Sigmoid colon (tissue), 7 donors: ENCODE measurements around the gene BCL7A. TPM values are rescaled to one million over a fixed set of nuclear protein-coding genes. Genes with fewer than 3 reads are reported as not detected.
A peak's percentile ranks its signal among the peaks of the same experiment; 100 is the strongest.

Experiments used
- DNase-seq: peaks from one replicate; pipeline ENCODE4 v3.0.0-alpha.2; 2019
- H3K27ac ChIP-seq, 4 donors: fragments of 200-600 bp; sonication (generic); one replicate each; pipeline ENCODE4 v1.5.1; 2016 to 2019; ENCODE audit warnings: mild to moderate bottlenecking in 1 of 4
- H3K27me3 ChIP-seq, 3 donors: fragments of 200-600 bp; sonication (generic); one replicate each; pipeline ENCODE4 v1.5.1; 2019; ENCODE audit warnings: mild to moderate bottlenecking in 1 of 3
- H3K36me3 ChIP-seq, 4 donors: fragments of 200-600 bp; sonication (generic); one replicate each; pipeline ENCODE4 v1.5.1; 2016 to 2019
- H3K4me1 ChIP-seq, 4 donors: fragments of 200-600 bp; sonication (generic); one replicate each; pipeline ENCODE4 v1.5.1; 2017 to 2019
- H3K4me3 ChIP-seq, 4 donors: fragments of 200-600 bp; sonication (generic); one replicate each; pipeline ENCODE4 v1.5.1; 2017 to 2019; ENCODE audit warnings: mild to moderate bottlenecking in 2 of 4, moderate library complexity in 1 of 4
- H3K9me3 ChIP-seq, 4 donors: fragments of 200-600 bp in 3 of 4; sonication (generic) in 3 of 4; one replicate each; pipeline versions ENCODE4 v1.5.1 to v1.6.1; 2013 to 2019
- EP300 ChIP-seq, 4 donors: sonication (generic); formaldehyde crosslinking; IDR thresholded peaks; one replicate each; pipeline ENCODE4 v1.6.1; 2017; ENCODE audit warnings: antibody characterized with exemption in 4 of 4
- POLR2A ChIP-seq, 2 donors: fragments of 450-650 bp; IDR thresholded peaks; one replicate each; pipeline ENCODE4 v1.6.1; 2016; ENCODE audit warnings: antibody characterized with exemption in 2 of 2, mild to moderate bottlenecking in 2 of 2, moderate library complexity in 2 of 2
- POLR2AphosphoS5 ChIP-seq, 4 donors: sonication (generic); formaldehyde crosslinking; IDR thresholded peaks; one replicate each; pipeline ENCODE4 v1.6.1; 2017; ENCODE audit warnings: antibody characterized with exemption in 4 of 4
- WGBS, 2 donors: extraction: QIAGEN DNeasy Blood & Tissue Kit; methylation state at CpG; one replicate each; pipeline ENCODE4 v1.1.7; 2013; 5-methylcytosine and 5-hydroxymethylcytosine counted together
- intact Hi-C: fragments of 100-400 bp; cut with DNase I; formaldehyde crosslinking; loops from one replicate; pipeline ENCODE4 v1.15.1; 2023
- polyA plus RNA-seq, 3 donors: library from polyadenylated mRNA; stranded (reverse); fragments of 200-250 nt; gene quantifications; one replicate each; pipeline ENCODE4 v1.2.3, GENCODE V29; 2013
- total RNA-seq, 4 donors: library from RNA; depleted of rRNA; stranded (reverse); fragments of >200 nt; gene quantifications; one replicate each; pipeline ENCODE4 v1.1.0, GENCODE V29; 2016
- TF ChIP-seq, protein P1 (sequence below), 4 experiments: fragments of 450-650 bp in 3 of 4; fragments of 200-600 bp in 1 of 4; IDR thresholded peaks; one replicate each; pipeline ENCODE4 v1.5.1; 2016 to 2019; ENCODE audit warnings: antibody characterized with exemption in 4 of 4, mild to moderate bottlenecking in 3 of 4, moderate library complexity in 2 of 4
- donor health status: healthy with polysubstance abuse.
- donor health status: Bipolar disorder and iron deficiency.
- donor health status: healthy.

The BCL7A gene
- total and polyA plus RNA-seq, 7 donors: 1.2 to 7.4 (median 6.4) TPM

DNA sequence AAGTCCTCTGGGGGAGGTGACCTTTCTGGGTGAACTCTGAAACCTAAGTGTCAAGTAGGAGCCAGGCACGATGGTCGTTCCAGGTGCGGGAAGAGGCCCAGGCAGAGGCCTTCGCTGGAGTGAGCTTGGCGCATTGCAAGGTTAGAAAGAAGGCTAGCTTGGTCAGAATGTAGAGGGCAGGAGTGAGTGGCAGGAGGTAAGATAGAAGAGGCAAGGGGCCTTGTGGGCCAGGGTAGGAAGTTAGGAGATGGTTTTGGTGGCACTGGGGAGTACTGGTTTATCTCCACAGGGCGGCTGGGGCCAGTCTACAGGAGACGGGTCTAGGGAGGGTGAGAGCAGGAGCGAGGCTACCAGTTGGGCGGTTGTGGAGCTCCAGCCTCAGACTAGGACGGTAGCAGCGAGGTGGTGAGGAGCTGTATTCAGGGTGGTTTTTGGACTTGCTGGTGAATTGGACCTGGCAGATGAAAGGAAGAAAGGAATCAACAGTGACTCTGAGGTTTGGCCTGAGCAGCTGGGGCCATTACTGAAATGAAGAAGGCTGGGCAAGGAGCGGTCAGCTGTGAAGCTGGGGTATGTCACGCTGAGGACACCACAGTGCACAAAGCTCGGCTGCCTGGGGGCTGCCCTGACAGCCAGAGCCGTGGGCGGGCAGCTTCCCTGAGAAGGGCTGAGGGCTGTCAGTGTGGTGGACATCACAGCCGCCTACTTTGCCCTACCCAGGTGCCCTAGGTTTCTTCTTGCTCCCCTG, 65.9 kb downstream of the BCL7A start:
- peaks cover 0 to 25% (median 10%) of the 10 kb centered on the region in 4 donors for H3K36me3 ChIP-seq
- no peak overlapping the region for H3K4me3 ChIP-seq
- TF ChIP-seq, protein P1, sequence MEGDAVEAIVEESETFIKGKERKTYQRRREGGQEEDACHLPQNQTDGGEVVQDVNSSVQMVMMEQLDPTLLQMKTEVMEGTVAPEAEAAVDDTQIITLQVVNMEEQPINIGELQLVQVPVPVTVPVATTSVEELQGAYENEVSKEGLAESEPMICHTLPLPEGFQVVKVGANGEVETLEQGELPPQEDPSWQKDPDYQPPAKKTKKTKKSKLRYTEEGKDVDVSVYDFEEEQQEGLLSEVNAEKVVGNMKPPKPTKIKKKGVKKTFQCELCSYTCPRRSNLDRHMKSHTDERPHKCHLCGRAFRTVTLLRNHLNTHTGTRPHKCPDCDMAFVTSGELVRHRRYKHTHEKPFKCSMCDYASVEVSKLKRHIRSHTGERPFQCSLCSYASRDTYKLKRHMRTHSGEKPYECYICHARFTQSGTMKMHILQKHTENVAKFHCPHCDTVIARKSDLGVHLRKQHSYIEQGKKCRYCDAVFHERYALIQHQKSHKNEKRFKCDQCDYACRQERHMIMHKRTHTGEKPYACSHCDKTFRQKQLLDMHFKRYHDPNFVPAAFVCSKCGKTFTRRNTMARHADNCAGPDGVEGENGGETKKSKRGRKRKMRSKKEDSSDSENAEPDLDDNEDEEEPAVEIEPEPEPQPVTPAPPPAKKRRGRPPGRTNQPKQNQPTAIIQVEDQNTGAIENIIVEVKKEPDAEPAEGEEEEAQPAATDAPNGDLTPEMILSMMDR (IDR thresholded peaks at IDR 0.05): no peak
- TF ChIP-seq POLR2AphosphoS5 (IDR thresholded peaks at IDR 0.05) (no peak), EP300 (IDR thresholded peaks at IDR 0.05) (no peak), POLR2A (IDR thresholded peaks at IDR 0.05) (no peak)
- H3K4me1 ChIP-seq: peaks cover 0 to 100% (median 100%) of the 10 kb centered on the region in 4 donors
- intact Hi-C loops: no loop called here
- no peaks in the 10 kb centered on the region for H3K9me3 ChIP-seq
- H3K27ac ChIP-seq: peak overlapping the region in 3 of 4 donors; percentile 73 to 92 (median 87)
- DNase-seq: peak; percentile 59
- no peaks in the 10 kb centered on the region for H3K27me3 ChIP-seq
- WGBS, 2 donors: 20 to 63% methylated on average over 17 of the region's 17 CpGs

DNA sequence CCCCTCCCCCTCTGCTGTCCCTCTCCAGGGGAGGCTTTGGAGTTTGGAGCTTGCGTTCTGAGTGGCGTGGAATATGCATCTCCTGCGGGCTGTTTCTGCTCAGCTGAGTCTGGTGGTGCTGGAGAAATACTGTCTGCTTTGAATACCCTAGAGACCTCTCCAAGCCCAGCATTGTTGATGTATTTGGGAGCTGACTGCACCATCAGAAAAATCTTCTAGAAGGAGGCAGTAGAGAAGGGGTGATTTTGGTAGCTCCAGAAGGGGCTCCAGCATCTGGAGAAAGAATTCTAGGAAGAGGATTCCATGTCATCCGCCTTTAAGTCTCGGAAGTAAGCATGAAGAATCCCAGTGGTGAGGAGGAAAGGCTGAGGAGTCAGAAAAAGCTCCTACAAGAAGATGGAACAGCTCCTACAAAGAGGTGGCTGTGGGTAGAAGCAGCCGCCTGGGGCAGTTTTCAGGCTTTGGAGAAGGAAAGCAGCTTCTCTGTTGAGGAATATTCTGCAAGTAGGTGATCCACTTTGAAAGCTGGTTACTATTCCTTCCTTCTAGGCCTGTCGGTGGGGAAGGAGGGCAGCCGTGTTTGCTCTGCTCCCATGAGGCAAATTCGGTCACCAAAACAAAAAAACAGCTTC, 66.6 kb downstream of the BCL7A start:
- peaks cover 0 to 100% (median 100%) of the 10 kb centered on the region in 4 donors for H3K4me1 ChIP-seq
- H3K4me3 ChIP-seq: no peak overlapping the region
- no peaks in the 10 kb centered on the region for H3K9me3 ChIP-seq
- peaks cover 0 to 25% (median 10%) of the 10 kb centered on the region in 4 donors for H3K36me3 ChIP-seq
- no peaks in the 10 kb centered on the region for H3K27me3 ChIP-seq
- H3K27ac ChIP-seq: peak overlapping the region in 3 of 4 donors; percentile 73 to 92 (median 87)
- intact Hi-C loops: no loop called here
- no peak for DNase-seq
- 19 to 55% methylated on average over 9 of the region's 9 CpGs for WGBS, 2 donors
- TF ChIP-seq, protein P1 (IDR thresholded peaks at IDR 0.05): no peak
- TF ChIP-seq EP300 (IDR thresholded peaks at IDR 0.05) (no peak), POLR2AphosphoS5 (IDR thresholded peaks at IDR 0.05) (no peak), POLR2A (IDR thresholded peaks at IDR 0.05) (no peak)

- Histone ChIP-seq H3K4me1 (peaks cover 0 to 100% (median 98%) of the 10 kb centered on the region in 4 donors), H3K36me3 (peaks cover 0 to 21% (median 10%) of the 10 kb centered on the region in 4 donors), H3K4me3 (no peak overlapping the region), H3K27ac (peak overlapping the region; percentile 43 to 92 (median 80)), H3K27me3 (no peaks in the 10 kb centered on the region), H3K9me3 (no peaks in the 10 kb centered on the region)
- 14 to 39% methylated on average over 2 of the region's 2 CpGs for WGBS, 2 donors
- DNase-seq: no peak
- intact Hi-C loops: no loop called here
- no peak for TF ChIP-seq POLR2AphosphoS5 (IDR thresholded peaks at IDR 0.05)
- TF ChIP-seq, protein P1 (IDR thresholded peaks at IDR 0.05): no peak
- TF ChIP-seq EP300 (IDR thresholded peaks at IDR 0.05): no peak
- no peak for TF ChIP-seq POLR2A (IDR thresholded peaks at IDR 0.05)
Measured at GRCh38 chr12:122089077-122089476, 67.4 kb downstream of the BCL7A start.

DNA sequence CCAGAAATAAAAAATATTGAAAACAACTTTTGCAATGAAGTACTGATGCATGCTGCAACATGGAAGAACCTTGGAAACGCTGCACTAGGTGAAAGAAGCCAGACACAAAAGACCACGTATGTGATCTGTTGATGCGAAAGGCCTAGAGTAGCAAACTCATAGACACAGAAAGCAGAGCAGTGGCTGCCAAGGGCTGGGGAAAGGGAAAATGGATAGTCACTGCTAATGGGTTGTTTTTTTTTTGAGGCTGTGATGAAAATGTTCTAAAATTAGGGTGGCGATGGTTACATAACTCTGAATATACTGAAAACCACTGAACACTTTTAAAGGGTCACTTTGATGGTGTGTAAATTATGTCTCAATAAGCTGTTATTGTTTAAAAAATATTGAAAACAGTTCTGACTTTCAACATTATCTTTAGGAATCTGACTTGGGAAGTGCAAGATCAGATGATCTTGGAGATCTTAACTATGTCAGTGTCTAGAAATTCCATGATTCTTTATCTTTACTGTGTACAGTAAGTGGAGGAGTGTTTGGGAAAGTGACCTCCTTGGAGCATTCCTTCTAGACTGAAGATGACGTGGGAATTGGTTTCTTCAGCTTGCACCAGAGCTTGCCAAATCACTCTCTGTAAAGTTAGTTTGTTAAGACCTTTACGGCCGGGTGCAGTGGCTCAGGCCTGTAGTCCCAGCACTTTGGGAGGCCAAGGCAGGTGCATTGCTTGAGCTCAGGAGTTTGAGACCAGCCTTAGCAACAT, 69.3 kb downstream of the BCL7A start:
- H3K4me1 ChIP-seq: peaks cover 0 to 100% (median 98%) of the 10 kb centered on the region in 4 donors
- H3K4me3 ChIP-seq: no peak overlapping the region
- H3K27me3 ChIP-seq: no peaks in the 10 kb centered on the region
- intact Hi-C loops: no loop called here
- TF ChIP-seq EP300 (IDR thresholded peaks at IDR 0.05): peak in 3 of 4 donors; percentile 19 to 39 (median 26)
- TF ChIP-seq POLR2A (IDR thresholded peaks at IDR 0.05): no peak
- TF ChIP-seq POLR2AphosphoS5 (IDR thresholded peaks at IDR 0.05): peak; percentile 62 to 84 (median 75)
- WGBS, 2 donors: 26 to 51% methylated on average over 7 of the region's 7 CpGs
- peak; percentile 92 for DNase-seq
- no peaks in the 10 kb centered on the region for H3K9me3 ChIP-seq
- peaks cover 0 to 2% (median 0%) of the 10 kb centered on the region in 4 donors for H3K36me3 ChIP-seq
- peak overlapping the region; percentile 73 to 92 (median 82) for H3K27ac ChIP-seq
